ENCODE results near the gene RHCG. TPM values are rescaled to one million over a fixed set of nuclear protein-coding genes. Genes with fewer than 3 reads are reported as not detected.

Gene RHCG
- total RNA-seq, 1 experiment from 2014 or later = 0.28 TPM

DNA sequence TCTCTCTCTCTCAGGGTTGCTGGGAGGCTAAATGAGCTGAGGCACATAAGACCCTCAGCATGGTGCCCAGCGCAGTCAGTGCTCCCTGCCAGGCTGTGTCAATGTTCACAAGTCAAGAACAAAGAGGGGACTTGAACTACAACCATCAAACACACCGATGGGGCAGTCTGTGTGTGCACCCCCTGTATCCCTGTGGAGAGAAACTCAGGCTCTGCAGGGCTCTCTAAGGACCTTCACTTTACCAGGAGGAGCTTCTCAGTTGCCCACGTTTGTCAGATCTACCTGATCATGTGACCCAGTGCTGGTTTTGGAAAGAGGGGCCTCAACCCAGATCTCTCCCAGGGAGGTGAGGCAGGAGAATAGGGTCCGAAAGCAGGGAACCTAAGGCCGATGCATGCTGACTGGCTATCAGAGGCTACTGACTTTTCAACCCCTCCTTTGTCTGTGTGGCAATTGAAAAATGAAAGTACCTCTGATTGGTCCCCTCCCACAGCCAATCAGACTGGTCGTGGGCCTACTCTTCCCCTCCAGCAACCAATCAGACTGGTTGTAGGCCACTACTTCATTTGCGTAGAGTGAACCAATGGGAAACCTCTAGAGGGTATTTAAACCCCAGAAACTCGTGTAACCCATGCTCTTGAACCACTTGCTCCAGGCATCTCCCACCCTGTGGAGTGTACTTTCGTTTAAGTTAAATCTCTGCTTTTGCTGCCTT, 34.0 kb downstream of the RHCG start:
- H3K9ac ChIP-seq (ENCODE audit: extremely low read depth, insufficient read length, low read length) = no peak overlapping the region
- no peak overlapping the region for H3K23ac ChIP-seq (ENCODE audit: insufficient read length, low read depth, low read length)
- Mint-ChIP-seq H3K36me3 (ENCODE audit: insufficient read depth in 1 of 3, low read depth in 3 of 3) (no peaks in the 10 kb centered on the region), H3K9me3 (peaks cover 0 to 2% of the 10 kb centered on the region in 2 experiments; a peak in 2 of 5 replicates), H3K4me1 (peaks cover 29 to 39% of the 10 kb centered on the region in 2 experiments), H3K27ac (no peak overlapping the region), H3K27me3 (ENCODE audit: low read depth) (peaks cover 47% of the 10 kb centered on the region), H3K4me3 (no peak overlapping the region)
- no peaks in the 10 kb centered on the region for H3K9me3 ChIP-seq (ENCODE audit: control insufficient read depth, low read depth, low read length)
- H2BK120ac ChIP-seq (ENCODE audit: low read depth, low read length, poor library complexity, severe bottlenecking) = no peak overlapping the region
- no peak overlapping the region for H3K4ac ChIP-seq (ENCODE audit: low read depth, low read length)
- no peak overlapping the region for H3K14ac ChIP-seq (ENCODE audit: insufficient read depth, low read length)
- no peaks in the 10 kb centered on the region for H3K4me1 ChIP-seq (ENCODE audit: insufficient read depth, low read length)
- H3K27ac ChIP-seq (ENCODE audit: insufficient read length, low read depth, low read length) = no peak overlapping the region
- TF ChIP-seq, protein P1, sequence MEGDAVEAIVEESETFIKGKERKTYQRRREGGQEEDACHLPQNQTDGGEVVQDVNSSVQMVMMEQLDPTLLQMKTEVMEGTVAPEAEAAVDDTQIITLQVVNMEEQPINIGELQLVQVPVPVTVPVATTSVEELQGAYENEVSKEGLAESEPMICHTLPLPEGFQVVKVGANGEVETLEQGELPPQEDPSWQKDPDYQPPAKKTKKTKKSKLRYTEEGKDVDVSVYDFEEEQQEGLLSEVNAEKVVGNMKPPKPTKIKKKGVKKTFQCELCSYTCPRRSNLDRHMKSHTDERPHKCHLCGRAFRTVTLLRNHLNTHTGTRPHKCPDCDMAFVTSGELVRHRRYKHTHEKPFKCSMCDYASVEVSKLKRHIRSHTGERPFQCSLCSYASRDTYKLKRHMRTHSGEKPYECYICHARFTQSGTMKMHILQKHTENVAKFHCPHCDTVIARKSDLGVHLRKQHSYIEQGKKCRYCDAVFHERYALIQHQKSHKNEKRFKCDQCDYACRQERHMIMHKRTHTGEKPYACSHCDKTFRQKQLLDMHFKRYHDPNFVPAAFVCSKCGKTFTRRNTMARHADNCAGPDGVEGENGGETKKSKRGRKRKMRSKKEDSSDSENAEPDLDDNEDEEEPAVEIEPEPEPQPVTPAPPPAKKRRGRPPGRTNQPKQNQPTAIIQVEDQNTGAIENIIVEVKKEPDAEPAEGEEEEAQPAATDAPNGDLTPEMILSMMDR (conservative IDR thresholded peaks at IDR 0.05) = no peak
- no peak overlapping the region for H2BK5ac ChIP-seq (ENCODE audit: insufficient read length, low read length)
- H2BK15ac ChIP-seq (ENCODE audit: low read depth, low read length) = no peak overlapping the region
- no peak overlapping the region for H2AFZ ChIP-seq (ENCODE audit: low read length)
- no peak overlapping the region for H3K18ac ChIP-seq (ENCODE audit: insufficient read length, low read depth, low read length)
- H2BK20ac ChIP-seq (ENCODE audit: low read depth, low read length, poor library complexity, severe bottlenecking) = no peak overlapping the region
- no peak overlapping the region for H4K5ac ChIP-seq (ENCODE audit: insufficient read length, low read depth, low read length)
- H4K20me1 ChIP-seq (ENCODE audit: control insufficient read depth, insufficient read depth, insufficient read length) = no peaks in the 10 kb centered on the region
- no peak overlapping the region for H3K56ac ChIP-seq (ENCODE audit: insufficient read length, low read depth, low read length)
- H4K8ac ChIP-seq (replicated peaks; ENCODE audit: insufficient read length, low read depth, low read length) = no peak overlapping the region
- no peak overlapping the region for H4K91ac ChIP-seq (ENCODE audit: insufficient read length, low read depth, low read length)
- peaks cover 4% of the 10 kb centered on the region; the same call in 1 of the 2 replicates for H3K27me3 ChIP-seq (ENCODE audit: insufficient read depth, low read length)
- H3K79me2 ChIP-seq (ENCODE audit: insufficient read depth, low read length) = no peaks in the 10 kb centered on the region
- no peak overlapping the region for H2AK5ac ChIP-seq (ENCODE audit: insufficient read length, low read length)
- WGBS (ENCODE audit: extremely low coverage, insufficient read length, low lambda C conversion rate) = no CpG with 5 or more reads among the region's 9 CpGs
- H3T11ph ChIP-seq (ENCODE audit: low read length) = no peak overlapping the region
- no peaks in the 10 kb centered on the region for H3K79me1 ChIP-seq (ENCODE audit: insufficient read depth, low read depth, low read length, poor library complexity, severe bottlenecking)
- DNase-seq = no peak
- H3K23me2 ChIP-seq (ENCODE audit: insufficient read length, low read depth, low read length, poor library complexity, severe bottlenecking) = no peaks in the 10 kb centered on the region
- H2BK12ac ChIP-seq (ENCODE audit: insufficient read length, low read depth, low read length) = no peak overlapping the region
- no peak overlapping the region for H3K4me2 ChIP-seq (ENCODE audit: insufficient read depth, insufficient read length, low read length)

All from H9 (cell line).